ENCODE measurements around the gene TSC22D2. TPM values are rescaled to one million over a fixed set of nuclear protein-coding genes. Genes with fewer than 3 reads are reported as not detected.

The TSC22D2 gene
- total RNA-seq, 1 donor, result 13.4 TPM

DNA sequence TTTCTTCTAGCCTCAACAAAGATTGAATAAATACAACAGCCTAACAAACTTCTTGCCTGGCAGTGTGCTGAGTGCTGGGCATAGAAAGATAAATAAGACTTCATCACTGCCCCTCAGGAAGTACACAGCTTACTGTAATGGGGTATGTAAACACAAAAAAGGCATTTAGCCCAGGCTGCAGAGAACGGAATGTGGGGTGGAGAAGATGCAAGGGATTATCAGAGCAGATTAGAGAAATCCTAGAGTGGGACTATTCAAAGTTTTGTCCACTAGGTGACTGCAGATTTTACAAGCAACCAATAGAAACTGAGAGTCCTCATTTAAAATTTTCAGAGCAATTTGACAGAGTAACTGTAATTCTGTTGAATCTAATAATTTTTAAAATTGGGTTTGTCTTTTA, 35.4 kb upstream of the TSC22D2 start:
- Histone ChIP-seq H3K79me2 (ENCODE audit: insufficient read depth, low read length) (peaks cover 9% of the 10 kb centered on the region), H4K20me1 (ENCODE audit: insufficient read depth, low read length) (no peaks in the 10 kb centered on the region), H2AFZ (ENCODE audit: low read length) (no peak overlapping the region), H3K4me1 (ENCODE audit: insufficient read depth, low read length) (peaks cover 44% of the 10 kb centered on the region), H3K4me3 (ENCODE audit: insufficient read depth, low read length) (no peak overlapping the region), H3K27ac (ENCODE audit: low read depth, low read length) (peak overlapping the region; percentile 97), H3K27me3 (ENCODE audit: insufficient read depth, low read length) (no peaks in the 10 kb centered on the region), H3K36me3 (ENCODE audit: insufficient read depth, low read length) (no peaks in the 10 kb centered on the region), H3K9me3 (ENCODE audit: low read depth, low read length) (no peaks in the 10 kb centered on the region), H3K4me2 (ENCODE audit: insufficient read depth, low read length) (peak overlapping the region; percentile 99)
- no peak for DNase-seq (ENCODE audit: insufficient read length, low spot score, missing footprints)
- TF ChIP-seq, protein P1, sequence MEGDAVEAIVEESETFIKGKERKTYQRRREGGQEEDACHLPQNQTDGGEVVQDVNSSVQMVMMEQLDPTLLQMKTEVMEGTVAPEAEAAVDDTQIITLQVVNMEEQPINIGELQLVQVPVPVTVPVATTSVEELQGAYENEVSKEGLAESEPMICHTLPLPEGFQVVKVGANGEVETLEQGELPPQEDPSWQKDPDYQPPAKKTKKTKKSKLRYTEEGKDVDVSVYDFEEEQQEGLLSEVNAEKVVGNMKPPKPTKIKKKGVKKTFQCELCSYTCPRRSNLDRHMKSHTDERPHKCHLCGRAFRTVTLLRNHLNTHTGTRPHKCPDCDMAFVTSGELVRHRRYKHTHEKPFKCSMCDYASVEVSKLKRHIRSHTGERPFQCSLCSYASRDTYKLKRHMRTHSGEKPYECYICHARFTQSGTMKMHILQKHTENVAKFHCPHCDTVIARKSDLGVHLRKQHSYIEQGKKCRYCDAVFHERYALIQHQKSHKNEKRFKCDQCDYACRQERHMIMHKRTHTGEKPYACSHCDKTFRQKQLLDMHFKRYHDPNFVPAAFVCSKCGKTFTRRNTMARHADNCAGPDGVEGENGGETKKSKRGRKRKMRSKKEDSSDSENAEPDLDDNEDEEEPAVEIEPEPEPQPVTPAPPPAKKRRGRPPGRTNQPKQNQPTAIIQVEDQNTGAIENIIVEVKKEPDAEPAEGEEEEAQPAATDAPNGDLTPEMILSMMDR (IDR thresholded peaks at IDR 0.05; ENCODE audit: extremely low read depth, low read depth, low read length), result peak; percentile 30

DNA sequence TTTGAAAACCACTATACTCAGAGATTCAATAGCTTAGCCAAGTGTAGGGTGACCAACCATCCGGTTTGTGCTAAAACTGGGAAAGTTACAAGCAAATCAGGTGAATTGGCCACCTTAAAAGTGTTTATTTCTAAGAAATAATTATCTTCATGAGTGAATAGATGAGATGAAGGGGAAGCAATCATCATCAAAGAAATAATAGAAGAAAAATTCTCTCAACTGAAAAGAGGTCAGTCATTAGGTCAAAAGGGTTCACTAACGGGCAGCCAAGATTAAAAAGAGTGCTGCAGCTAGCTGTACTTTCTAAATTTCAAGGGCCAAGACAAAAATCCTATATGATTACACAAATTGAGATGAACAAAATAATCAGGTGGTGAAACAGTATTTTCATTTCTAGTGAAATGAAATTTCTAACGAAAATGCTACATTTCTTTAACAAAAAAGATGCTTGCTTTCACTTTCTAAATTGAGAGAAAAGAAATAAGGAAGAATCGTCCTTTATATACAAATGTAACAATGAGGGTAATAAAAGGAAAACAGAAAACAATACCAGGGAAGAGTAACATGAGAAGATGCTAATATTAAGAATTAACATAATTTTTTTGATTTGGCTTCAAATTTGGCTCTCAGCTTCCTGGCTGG, 34.7 kb upstream of the TSC22D2 start:
- Histone ChIP-seq H3K4me3 (ENCODE audit: insufficient read depth, low read length) (no peak overlapping the region), H3K36me3 (ENCODE audit: insufficient read depth, low read length) (no peaks in the 10 kb centered on the region), H4K20me1 (ENCODE audit: insufficient read depth, low read length) (no peaks in the 10 kb centered on the region), H3K27ac (ENCODE audit: low read depth, low read length) (no peak overlapping the region), H3K27me3 (ENCODE audit: insufficient read depth, low read length) (no peaks in the 10 kb centered on the region), H2AFZ (ENCODE audit: low read length) (no peak overlapping the region), H3K4me2 (ENCODE audit: insufficient read depth, low read length) (peak overlapping the region; percentile 29), H3K79me2 (ENCODE audit: insufficient read depth, low read length) (peaks cover 9% of the 10 kb centered on the region), H3K4me1 (ENCODE audit: insufficient read depth, low read length) (peaks cover 40% of the 10 kb centered on the region), H3K9me3 (ENCODE audit: low read depth, low read length) (no peaks in the 10 kb centered on the region)
- no peak for DNase-seq (ENCODE audit: insufficient read length, low spot score, missing footprints)
- TF ChIP-seq, protein P1 (IDR thresholded peaks at IDR 0.05; ENCODE audit: extremely low read depth, low read depth, low read length), result no peak

DNA sequence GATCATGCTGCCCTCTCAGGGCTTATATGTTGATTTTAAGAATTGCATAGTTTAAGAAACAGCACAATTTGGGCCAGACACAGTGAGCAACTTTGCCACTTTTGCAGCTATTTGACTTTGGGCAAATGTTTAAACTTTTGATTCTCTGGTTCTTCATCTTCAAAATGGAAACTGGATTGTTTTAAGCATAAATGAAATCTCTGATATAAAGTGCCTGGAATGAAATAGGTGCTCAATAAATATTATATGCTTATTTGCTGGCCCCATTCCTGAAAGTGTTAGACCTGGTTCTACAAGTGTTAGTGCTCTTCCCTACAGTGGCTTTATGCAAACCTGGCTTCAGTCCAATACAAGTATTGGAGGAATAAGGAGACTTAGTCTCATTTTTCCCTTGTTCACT, 33.1 kb upstream of the TSC22D2 start:
- Histone ChIP-seq H4K20me1 (ENCODE audit: insufficient read depth, low read length) (no peaks in the 10 kb centered on the region), H3K27ac (ENCODE audit: low read depth, low read length) (no peak overlapping the region), H3K4me3 (ENCODE audit: insufficient read depth, low read length) (no peak overlapping the region), H3K36me3 (ENCODE audit: insufficient read depth, low read length) (no peaks in the 10 kb centered on the region), H3K4me1 (ENCODE audit: insufficient read depth, low read length) (peaks cover 32% of the 10 kb centered on the region), H2AFZ (ENCODE audit: low read length) (no peak overlapping the region), H3K4me2 (ENCODE audit: insufficient read depth, low read length) (no peak overlapping the region), H3K9me3 (ENCODE audit: low read depth, low read length) (no peaks in the 10 kb centered on the region), H3K27me3 (ENCODE audit: insufficient read depth, low read length) (no peaks in the 10 kb centered on the region), H3K79me2 (ENCODE audit: insufficient read depth, low read length) (peaks cover 9% of the 10 kb centered on the region)
- DNase-seq (ENCODE audit: insufficient read length, low spot score, missing footprints), result no peak
- TF ChIP-seq, protein P1 (IDR thresholded peaks at IDR 0.05; ENCODE audit: extremely low read depth, low read depth, low read length), result no peak

DNA sequence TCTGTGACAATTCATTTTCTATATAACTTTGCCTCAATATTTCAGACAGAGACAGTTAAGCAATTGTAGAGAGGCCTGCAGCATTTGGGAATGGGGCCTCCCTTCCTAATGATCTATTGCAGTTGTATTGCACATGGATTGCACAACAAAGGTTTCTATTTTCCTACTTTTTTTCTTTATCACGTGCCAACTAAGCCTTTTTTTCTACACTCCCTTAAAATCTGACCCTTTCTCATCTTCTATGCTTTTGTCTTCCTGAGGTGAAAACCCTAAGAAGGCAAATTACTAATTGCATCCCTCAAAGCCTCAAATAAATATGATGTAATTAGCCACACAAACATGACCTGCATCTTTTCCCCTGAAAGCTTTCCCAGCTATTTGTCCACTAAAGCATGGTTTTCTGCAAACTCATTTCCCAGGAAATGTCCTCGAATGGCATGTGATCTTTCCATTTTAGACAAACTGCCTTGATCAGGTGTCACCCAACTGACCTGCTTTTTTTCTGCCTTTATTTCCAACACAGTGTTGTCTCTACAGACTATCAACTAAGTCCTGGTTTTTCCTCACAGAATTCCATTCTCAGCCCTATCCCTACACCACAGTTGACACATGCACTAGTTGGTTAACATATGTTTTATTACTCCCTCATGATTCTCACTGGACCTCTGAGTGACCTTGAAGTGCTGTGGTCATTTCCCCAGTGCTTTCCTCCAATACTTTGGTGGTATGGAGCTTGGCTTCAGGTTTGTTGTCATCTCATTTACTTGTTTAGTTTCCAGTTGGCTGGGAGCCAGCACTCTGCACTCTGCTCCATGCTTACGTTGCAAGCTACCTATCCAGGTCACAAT, 31.9 kb upstream of the TSC22D2 start:
- DNase-seq (ENCODE audit: insufficient read length, low spot score, missing footprints), result no peak
- Histone ChIP-seq H4K20me1 (ENCODE audit: insufficient read depth, low read length) (no peaks in the 10 kb centered on the region), H3K27ac (ENCODE audit: low read depth, low read length) (no peak overlapping the region), H3K4me2 (ENCODE audit: insufficient read depth, low read length) (no peak overlapping the region), H3K4me3 (ENCODE audit: insufficient read depth, low read length) (no peak overlapping the region), H3K36me3 (ENCODE audit: insufficient read depth, low read length) (no peaks in the 10 kb centered on the region), H3K27me3 (ENCODE audit: insufficient read depth, low read length) (no peaks in the 10 kb centered on the region), H3K9me3 (ENCODE audit: low read depth, low read length) (no peaks in the 10 kb centered on the region), H3K79me2 (ENCODE audit: insufficient read depth, low read length) (no peaks in the 10 kb centered on the region), H3K4me1 (ENCODE audit: insufficient read depth, low read length) (peaks cover 21% of the 10 kb centered on the region), H2AFZ (ENCODE audit: low read length) (no peak overlapping the region)
- TF ChIP-seq, protein P1 (IDR thresholded peaks at IDR 0.05; ENCODE audit: extremely low read depth, low read depth, low read length), result no peak

Measured in osteoblast (primary cell).